ENCODE measurements around the gene ACY1.

The ACY1 gene

GRCh38 chr3:52010431-52010830, 27.1 kb downstream of the ACY1 start:
- DNase-seq, result no peak

- no peak for DNase-seq
These were observed 29.4 kb downstream of the ACY1 start for GRCh38 chr3:52012699-52013098.

- no peak for DNase-seq
These were observed 30.7 kb downstream of the ACY1 start for GRCh38 chr3:52013802-52014598.

- no peak for DNase-seq
These were observed 31.3 kb downstream of the ACY1 start for GRCh38 chr3:52014613-52015012.

GRCh38 chr3:52015438-52016228, 32.3 kb downstream of the ACY1 start:
- DNase-seq, result no peak

- no peak for DNase-seq
These were observed 34.3 kb downstream of the ACY1 start for GRCh38 chr3:52017586-52017985.

- DNase-seq, result no peak
These were observed 35.1 kb downstream of the ACY1 start for GRCh38 chr3:52018319-52019000.

- no peak for DNase-seq
These were observed 36.2 kb downstream of the ACY1 start for GRCh38 chr3:52019352-52020080.

GRCh38 chr3:52020796-52021195, 37.5 kb downstream of the ACY1 start:
- no peak for DNase-seq

GRCh38 chr3:52021489-52022268, 38.3 kb downstream of the ACY1 start:
- peak; percentile 59 for DNase-seq

- DNase-seq, result no peak
These were observed 39.2 kb downstream of the ACY1 start for GRCh38 chr3:52022323-52023100.

GRCh38 chr3:52023101-52023770, 39.9 kb downstream of the ACY1 start:
- no peak for DNase-seq

- DNase-seq, result no peak
These were observed 40.8 kb downstream of the ACY1 start for GRCh38 chr3:52023860-52024764.

GRCh38 chr3:52024765-52025452, 41.6 kb downstream of the ACY1 start:
- DNase-seq, result no peak

- DNase-seq, result no peak
These were observed 42.1 kb downstream of the ACY1 start for GRCh38 chr3:52025453-52025852.

- peak; percentile 58 for DNase-seq
These were observed 42.7 kb downstream of the ACY1 start for GRCh38 chr3:52026041-52026440.

- DNase-seq, result peak; percentile 12
These were observed 45.2 kb downstream of the ACY1 start for GRCh38 chr3:52028572-52028971.

- DNase-seq, result no peak
These were observed 45.7 kb downstream of the ACY1 start for GRCh38 chr3:52029053-52029452.

GRCh38 chr3:52029535-52029934, 46.2 kb downstream of the ACY1 start:
- no peak for DNase-seq
